Loucy (cell line): Measurements from ENCODE around the gene SMAP2.

ENCODE experiments used
- H2AFZ ChIP-seq: fragments of 200-600 bp; sonication (generic); 2 replicates; pipeline ENCODE4 v1.6.0; 2016; ENCODE audit warnings: antibody characterized with exemption, mild to moderate bottlenecking, low read length, moderate library complexity
- H3F3A ChIP-seq: fragments of 200-600 bp; 2 replicates; pipeline ENCODE4 v1.6.0; 2016; ENCODE audit warnings: antibody characterized with exemption, low read depth, mild to moderate bottlenecking
- H3K27me3 ChIP-seq: fragments of 200-600 bp; sonication (generic); 2 replicates; pipeline ENCODE4 v1.6.1; 2014; ENCODE audit warnings: low read length, mild to moderate bottlenecking; ENCODE audit not compliant: insufficient read depth, poor library complexity, severe bottlenecking
- H3K36me3 ChIP-seq: fragments of 200-600 bp; sonication (generic); 2 replicates; pipeline ENCODE4 v1.6.1; 2016; ENCODE audit warnings: low read length; ENCODE audit not compliant: insufficient read depth
- H3K4me1 ChIP-seq: fragments of 200-600 bp; sonication (generic); 2 replicates; pipeline ENCODE4 v1.5.1; 2014; ENCODE audit warnings: low read length, mild to moderate bottlenecking; ENCODE audit not compliant: insufficient read depth, poor library complexity, severe bottlenecking
- H3K4me2 ChIP-seq: fragments of 200-600 bp; sonication (generic); 2 replicates; pipeline ENCODE4 v1.6.0; 2014; ENCODE audit warnings: antibody characterized with exemption, low read length, low read depth, mild to moderate bottlenecking; ENCODE audit not compliant: poor library complexity, severe bottlenecking
- H3K4me3 ChIP-seq: fragments of 200-600 bp; sonication (generic); 2 replicates; pipeline ENCODE4 v1.5.1; 2014; ENCODE audit warnings: low read length, mild to moderate bottlenecking, mixed read lengths; ENCODE audit not compliant: poor library complexity, severe bottlenecking
- H3K79me2 ChIP-seq: fragments of 200-600 bp; sonication (generic); 2 replicates; pipeline ENCODE4 v1.6.1; 2014; ENCODE audit warnings: low read length; ENCODE audit not compliant: insufficient read depth
- H3K9ac ChIP-seq: fragments of 200-600 bp; sonication (generic); 2 replicates; pipeline ENCODE4 v1.6.0; 2014; ENCODE audit warnings: mild to moderate bottlenecking, low read depth, low read length, moderate library complexity; ENCODE audit not compliant: poor library complexity, severe bottlenecking
- H3K9me2 ChIP-seq: fragments of 200-600 bp; sonication (generic); replicated peaks from 2 replicates; pipeline ENCODE4 v1.6.1; 2016; ENCODE audit warnings: low read depth, low read length, mixed read lengths
- H3K9me3 ChIP-seq: fragments of 200-600 bp; sonication (generic); 2 replicates; pipeline ENCODE4 v1.6.1; 2014; ENCODE audit warnings: mild to moderate bottlenecking, antibody characterized with exemption, low read length, low read depth; ENCODE audit not compliant: insufficient read depth
- H4K20me1 ChIP-seq: fragments of 200-600 bp; sonication (generic); 2 replicates; pipeline ENCODE4 v1.6.0; 2014; ENCODE audit warnings: antibody characterized with exemption, low read length, mild to moderate bottlenecking; ENCODE audit not compliant: insufficient read depth, poor library complexity, severe bottlenecking
- EZH2phosphoT487 ChIP-seq: fragments of 200-600 bp; IDR thresholded peaks from 2 replicates; pipeline ENCODE4 v1.6.1; 2018; ENCODE audit warnings: antibody characterized with exemption, mild to moderate bottlenecking, moderate library complexity, borderline replicate concordance
- TF ChIP-seq, protein P1 (sequence below): fragments of 200-600 bp; sonication (generic); conservative IDR thresholded peaks from 2 replicates; pipeline ENCODE4 v1.5.1; 2014; ENCODE audit warnings: mild to moderate bottlenecking, antibody characterized with exemption, low read length

The SMAP2 gene

DNA sequence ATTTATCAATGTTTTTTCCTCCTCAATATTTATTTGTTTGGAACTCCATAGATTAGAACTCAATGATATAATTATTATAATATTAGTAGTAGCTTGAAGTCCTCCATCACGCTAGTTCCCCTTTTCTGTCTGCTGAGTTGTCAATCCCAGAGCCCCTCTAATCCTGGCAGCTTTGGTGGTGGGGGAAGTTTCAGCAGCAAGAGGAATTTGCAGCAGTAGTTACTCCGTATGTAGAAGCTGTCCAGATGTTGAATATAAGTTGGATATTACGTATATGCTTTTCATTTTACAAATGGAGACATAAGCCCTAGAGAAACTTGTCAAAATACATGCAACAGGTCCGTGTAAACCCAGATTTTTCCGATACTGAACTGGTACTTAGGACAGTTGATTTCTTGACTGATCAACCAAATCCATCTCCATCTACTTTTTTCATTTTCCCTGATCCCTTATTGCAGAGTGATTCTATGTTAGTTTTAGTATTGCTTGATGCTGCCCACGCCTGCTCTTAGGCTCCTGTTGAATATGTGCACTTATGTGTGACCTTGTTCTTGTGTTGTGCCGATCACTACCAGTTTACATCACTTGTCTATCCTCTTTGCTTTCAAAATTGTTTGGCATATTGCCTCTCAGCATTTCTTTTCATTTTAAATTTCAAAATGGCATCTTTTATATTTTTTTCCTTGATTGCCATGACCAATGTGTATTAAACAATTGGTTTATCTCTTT is 28.1 kb downstream of the SMAP2 start:
- Histone ChIP-seq H4K20me1 (no peaks in the 10 kb centered on the region), H3K4me1 (no peaks in the 10 kb centered on the region), H3K36me3 (0 out of 2 replicates have a peak, but pooled peaks cover 2% of the 10 kb centered on the region), H3K9ac (no peak overlapping the region), H3K4me2 (no peak overlapping the region), H3K79me2 (peaks cover 35% of the 10 kb centered on the region), H3K27me3 (no peaks in the 10 kb centered on the region), H2AFZ (no peak overlapping the region), H3F3A (no peaks in the 10 kb centered on the region), H3K9me3 (no peaks in the 10 kb centered on the region), H3K4me3 (no peak overlapping the region), H3K9me2 (no peaks in the 10 kb centered on the region)
- TF ChIP-seq, protein P1, sequence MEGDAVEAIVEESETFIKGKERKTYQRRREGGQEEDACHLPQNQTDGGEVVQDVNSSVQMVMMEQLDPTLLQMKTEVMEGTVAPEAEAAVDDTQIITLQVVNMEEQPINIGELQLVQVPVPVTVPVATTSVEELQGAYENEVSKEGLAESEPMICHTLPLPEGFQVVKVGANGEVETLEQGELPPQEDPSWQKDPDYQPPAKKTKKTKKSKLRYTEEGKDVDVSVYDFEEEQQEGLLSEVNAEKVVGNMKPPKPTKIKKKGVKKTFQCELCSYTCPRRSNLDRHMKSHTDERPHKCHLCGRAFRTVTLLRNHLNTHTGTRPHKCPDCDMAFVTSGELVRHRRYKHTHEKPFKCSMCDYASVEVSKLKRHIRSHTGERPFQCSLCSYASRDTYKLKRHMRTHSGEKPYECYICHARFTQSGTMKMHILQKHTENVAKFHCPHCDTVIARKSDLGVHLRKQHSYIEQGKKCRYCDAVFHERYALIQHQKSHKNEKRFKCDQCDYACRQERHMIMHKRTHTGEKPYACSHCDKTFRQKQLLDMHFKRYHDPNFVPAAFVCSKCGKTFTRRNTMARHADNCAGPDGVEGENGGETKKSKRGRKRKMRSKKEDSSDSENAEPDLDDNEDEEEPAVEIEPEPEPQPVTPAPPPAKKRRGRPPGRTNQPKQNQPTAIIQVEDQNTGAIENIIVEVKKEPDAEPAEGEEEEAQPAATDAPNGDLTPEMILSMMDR, result no peak
- TF ChIP-seq EZH2phosphoT487, result no peak

DNA sequence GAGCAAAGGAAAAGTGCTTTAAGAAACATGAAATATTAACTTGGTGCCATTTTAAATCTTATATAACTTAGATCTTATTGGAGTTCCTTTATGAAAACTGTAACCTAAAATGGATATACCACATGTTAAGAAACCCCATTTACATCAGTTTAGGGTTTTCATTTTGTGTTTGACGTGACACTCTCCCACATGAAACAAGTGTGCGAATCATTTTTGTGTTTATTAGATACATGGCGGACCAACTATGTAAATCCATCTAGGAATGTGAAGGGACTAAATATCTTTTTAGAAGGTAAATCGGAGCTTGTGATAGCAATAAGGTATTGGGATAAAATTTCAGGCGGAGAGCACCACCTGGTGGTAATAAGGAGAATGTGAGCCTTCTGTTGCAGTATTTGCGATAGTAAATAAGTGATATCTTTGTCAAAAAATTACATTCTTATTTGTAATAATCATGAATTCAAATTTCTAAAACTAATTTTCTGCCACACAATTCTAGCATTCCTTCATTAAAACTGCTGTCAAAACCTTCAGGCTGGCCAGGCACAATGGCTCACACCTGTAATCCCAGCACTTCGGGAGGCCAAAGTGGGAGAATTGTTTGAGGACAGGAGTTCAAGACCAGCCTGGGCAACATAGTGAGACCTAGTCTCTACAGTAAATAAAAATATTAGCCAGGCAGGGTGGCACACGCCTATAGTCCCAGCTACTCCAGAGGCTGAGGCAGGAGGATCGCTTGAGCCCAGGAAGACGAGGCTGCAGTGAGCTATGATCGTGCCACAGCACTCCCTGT is 31.3 kb downstream of the SMAP2 start:
- no peaks in the 10 kb centered on the region for H3K9me3 ChIP-seq
- H3K79me2 ChIP-seq, result peaks cover 15% of the 10 kb centered on the region
- H3K4me1 ChIP-seq, result no peaks in the 10 kb centered on the region
- no peaks in the 10 kb centered on the region for H3K27me3 ChIP-seq
- H3K36me3 ChIP-seq, result peaks cover 22% of the 10 kb centered on the region; the same call in 1 of the 2 replicates
- no peak overlapping the region for H2AFZ ChIP-seq
- H3K4me3 ChIP-seq, result no peak overlapping the region
- TF ChIP-seq, protein P1, result peak; percentile 90
- no peak for TF ChIP-seq EZH2phosphoT487
- no peak overlapping the region for H3K4me2 ChIP-seq
- H3K9ac ChIP-seq, result no peak overlapping the region
- H3F3A ChIP-seq, result no peaks in the 10 kb centered on the region
- no peaks in the 10 kb centered on the region for H3K9me2 ChIP-seq
- H4K20me1 ChIP-seq, result no peaks in the 10 kb centered on the region

DNA sequence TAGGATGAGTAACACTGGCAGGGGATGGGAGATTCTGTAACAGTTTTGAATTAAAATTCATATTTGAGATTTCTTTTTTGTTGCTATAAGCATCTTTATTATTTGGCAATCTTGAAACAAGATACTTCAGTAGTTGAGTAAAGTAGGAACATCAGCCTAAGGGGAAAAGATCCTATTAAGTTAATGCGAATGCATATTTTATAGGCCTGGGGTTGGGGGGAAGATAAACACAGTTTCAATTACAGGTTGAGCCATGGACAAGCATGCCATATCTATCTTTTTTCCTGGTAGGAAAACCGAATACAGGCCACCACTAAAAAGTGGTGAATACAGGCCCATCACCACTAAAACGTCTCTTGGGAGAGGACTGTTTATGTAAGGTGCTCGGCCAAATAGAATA is 32.3 kb downstream of the SMAP2 start:
- H3F3A ChIP-seq, result no peaks in the 10 kb centered on the region
- H3K27me3 ChIP-seq, result no peaks in the 10 kb centered on the region
- no peaks in the 10 kb centered on the region for H3K9me3 ChIP-seq
- TF ChIP-seq, protein P1, result no peak
- TF ChIP-seq EZH2phosphoT487, result no peak
- no peak overlapping the region for H3K9ac ChIP-seq
- H3K4me1 ChIP-seq, result no peaks in the 10 kb centered on the region
- H3K79me2 ChIP-seq, result peaks cover 10% of the 10 kb centered on the region; the same call in 1 of the 2 replicates
- H3K4me3 ChIP-seq, result no peak overlapping the region
- peaks cover 31% of the 10 kb centered on the region for H3K36me3 ChIP-seq
- H4K20me1 ChIP-seq, result no peaks in the 10 kb centered on the region
- no peak overlapping the region for H3K4me2 ChIP-seq
- no peak overlapping the region for H2AFZ ChIP-seq
- no peaks in the 10 kb centered on the region for H3K9me2 ChIP-seq
